HepG2 (cell line): ENCODE measurements around the gene GYS2. TPM values are rescaled to one million over a fixed set of nuclear protein-coding genes. Genes with fewer than 3 reads are reported as not detected.

Experiments used
- DMAP1 ChIP-seq: IDR thresholded peaks from 2 replicates; pipeline ENCODE4 v1.6.1; 2016
- ELF1 ChIP-seq: sonication (generic); formaldehyde crosslinking; IDR thresholded peaks from 2 replicates; pipeline ENCODE4 v1.4.0; 2020; ENCODE audit warnings: missing genetic modification reagents
- FOXO1 ChIP-seq: sonication (generic); formaldehyde crosslinking; IDR thresholded peaks from 2 replicates; pipeline ENCODE4 v1.4.0; 2020; ENCODE audit warnings: missing genetic modification reagents
- GATAD1 ChIP-seq: IDR thresholded peaks from 2 replicates; pipeline ENCODE4 v1.6.1; 2016; ENCODE audit warnings: missing genetic modification reagents, missing compliant biosample characterization
- MAFF ChIP-seq: IDR thresholded peaks from 2 replicates; pipeline ENCODE4 v1.6.1; 2011; ENCODE audit warnings: low read depth, low read length, improper control_type of control experiment
- MEIS2 ChIP-seq: sonication (generic); formaldehyde crosslinking; IDR thresholded peaks from 2 replicates; pipeline ENCODE4 v1.9.0; 2021; ENCODE audit warnings: mild to moderate bottlenecking, missing genetic modification reagents
- MXD4 ChIP-seq: IDR thresholded peaks from 2 replicates; pipeline ENCODE4 v1.6.1; 2016; ENCODE audit warnings: mild to moderate bottlenecking, missing biosample characterization, missing genetic modification reagents
- MYC ChIP-seq: sonication (generic); formaldehyde crosslinking; IDR thresholded peaks from 2 replicates; pipeline ENCODE4 v1.9.0; 2021; ENCODE audit warnings: missing genetic modification reagents, borderline replicate concordance
- NFRKB ChIP-seq: fragments of 450-650 bp; IDR thresholded peaks from 2 replicates; pipeline ENCODE4 v1.6.1; 2017
- NONO ChIP-seq, 2 experiments: fragments of 450-650 bp in 1 of 2; sonication (generic) in 1 of 2; formaldehyde crosslinking in 1 of 2; IDR thresholded peaks in 1 of 2; conservative IDR thresholded peaks in 1 of 2; 2 replicates each; pipeline versions ENCODE4 v1.6.1 to v1.8.0; 2017 to 2022; ENCODE audit warnings: mild to moderate bottlenecking in 1 of 2, missing genetic modification reagents in 1 of 2, moderate library complexity in 1 of 2
- RFX3 ChIP-seq: IDR thresholded peaks from 2 replicates; pipeline ENCODE4 v1.6.1; 2016; ENCODE audit warnings: missing biosample characterization, missing genetic modification reagents
- SMARCE1 ChIP-seq: fragments of 450-650 bp; IDR thresholded peaks from 2 replicates; pipeline ENCODE4 v1.6.1; 2017; ENCODE audit warnings: borderline replicate concordance
- SP1 ChIP-seq, 2 experiments: fragments of 450-650 bp in 1 of 2; sonication (generic) in 1 of 2; formaldehyde crosslinking in 1 of 2; IDR thresholded peaks; 2 replicates each; pipeline versions ENCODE4 v1.4.0 to v1.6.1; 2016 to 2020; ENCODE audit warnings: missing genetic modification reagents in 1 of 2
- SRSF1 ChIP-seq: fragments of 200-400 bp; formaldehyde crosslinking; optimal IDR thresholded peaks from 2 replicates; pipeline ENCODE3; 2017; ENCODE audit warnings: mild to moderate bottlenecking, low read depth, low read length, moderate library complexity
- ZFP37 ChIP-seq: sonication (generic); formaldehyde crosslinking; IDR thresholded peaks from 2 replicates; pipeline ENCODE4 v1.4.0; 2020; ENCODE audit warnings: missing genetic modification reagents, borderline replicate concordance
- ZNF670 ChIP-seq: sonication (generic); formaldehyde crosslinking; IDR thresholded peaks from 2 replicates; pipeline ENCODE4 v1.8.0; 2022; ENCODE audit warnings: mild to moderate bottlenecking, missing genetic modification reagents, borderline replicate concordance
- ZNF747 ChIP-seq: sonication (generic); formaldehyde crosslinking; IDR thresholded peaks from 2 replicates; pipeline ENCODE4 v1.8.1; 2023; ENCODE audit warnings: missing genetic modification reagents, mild to moderate bottlenecking, borderline replicate concordance
- polyA plus RNA-seq, 8 experiments: library from polyadenylated mRNA; depleted of rRNA in 3 of 8; stranded (reverse) in 7 of 8; unstranded in 1 of 8; fragments of >200 nt; fragmentation: Illumina TruSeq in 4 of 8; extraction: Trizol in 4 of 8; gene quantifications; 2 replicates each; pipeline versions ENCODE4 v1.2.1 to v1.2.3, GENCODE V29; 2011 to 2016; ENCODE audit warnings: low read depth in 4 of 8, missing spikeins in 1 of 8, mixed read lengths in 1 of 8; ENCODE audit not compliant: insufficient read depth in 1 of 8
- total RNA-seq, 5 experiments: library from RNA; depleted of rRNA; stranded (reverse); fragments of >200 nt; fragmentation: Illumina TruSeq; extraction: Trizol; gene quantifications; 2 replicates each; pipeline ENCODE4 v1.2.3, GENCODE V29; 2016; ENCODE audit warnings: low read depth in 1 of 5
- TF ChIP-seq, protein P1 (sequence below): sonication (generic); formaldehyde crosslinking; IDR thresholded peaks from 2 replicates; pipeline ENCODE4 v1.8.0; 2022; ENCODE audit warnings: mild to moderate bottlenecking, missing genetic modification reagents, moderate library complexity
- TF ChIP-seq, protein P2 (sequence below): IDR thresholded peaks from 2 replicates; pipeline ENCODE4 v1.6.1; 2016; ENCODE audit warnings: low read depth, borderline replicate concordance
- TF ChIP-seq, protein P3 (sequence below): sonication (generic); formaldehyde crosslinking; IDR thresholded peaks from 2 replicates; pipeline ENCODE4 v1.4.0; 2020; ENCODE audit warnings: missing genetic modification reagents
- TF ChIP-seq, protein P4 (sequence below): sonication (generic); formaldehyde crosslinking; IDR thresholded peaks from 2 replicates; pipeline ENCODE4 v1.8.1; 2022; ENCODE audit warnings: mild to moderate bottlenecking, missing genetic modification reagents
- TF ChIP-seq, protein P5 (sequence below): sonication (generic); formaldehyde crosslinking; IDR thresholded peaks from 2 replicates; pipeline ENCODE4 v1.4.0; 2020; ENCODE audit warnings: missing genetic modification reagents
- TF ChIP-seq, protein P6 (sequence below): sonication (generic); formaldehyde crosslinking; IDR thresholded peaks from 2 replicates; pipeline ENCODE4 v1.4.0; 2020; ENCODE audit warnings: mild to moderate bottlenecking, missing genetic modification reagents

GYS2 gene
- total and polyA plus RNA-seq, 2 of the 13 experiments (the other 11 are each of a cell fraction or from before 2014, with no cell fraction given) = not detected

DNA sequence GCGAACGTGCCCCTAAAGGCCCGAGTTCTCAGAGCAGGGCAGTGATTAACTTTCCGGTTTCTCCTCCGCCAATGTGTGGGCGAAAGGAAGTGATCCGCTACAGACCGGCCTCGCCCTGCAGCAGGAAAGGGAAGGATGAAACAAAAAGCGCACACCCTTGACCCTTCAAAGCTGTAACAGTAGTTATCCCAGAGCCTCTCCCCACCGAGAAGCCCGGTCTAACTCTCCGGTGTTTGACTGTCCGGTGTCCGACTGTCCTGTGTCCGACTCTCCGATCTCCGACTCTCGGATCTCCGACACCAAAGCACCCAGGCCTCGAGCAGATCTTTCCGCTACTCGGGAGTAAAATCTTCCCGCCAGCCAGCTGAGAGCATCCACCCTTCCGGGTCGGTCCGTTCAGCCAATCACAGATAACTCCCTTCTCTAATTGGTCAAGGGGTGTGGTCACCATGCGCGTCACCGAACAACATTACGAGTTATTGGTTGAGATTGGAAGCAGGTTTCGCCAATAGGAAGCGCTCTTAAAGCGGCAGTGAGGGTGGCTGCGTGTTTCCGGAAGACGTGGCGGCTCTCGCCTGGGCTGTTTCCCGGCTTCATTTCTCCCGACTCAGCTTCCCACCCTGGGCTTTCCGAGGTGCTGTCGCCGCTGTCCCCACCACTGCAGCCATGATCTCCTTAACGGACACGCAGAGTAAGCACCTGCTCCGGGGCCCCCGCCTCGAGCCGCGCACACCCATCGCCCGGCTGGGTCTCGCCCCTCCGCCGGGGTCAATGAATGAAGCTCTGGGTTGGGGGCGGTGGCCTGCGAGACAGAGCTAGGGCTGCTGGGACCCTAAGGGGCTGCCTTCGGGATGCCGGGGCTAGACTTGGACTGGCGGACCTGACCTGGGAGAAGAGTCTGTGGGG is 103.1 kb downstream of the GYS2 start, which contains the start of the genes GOLT1B and RECQL (continued):
- TF ChIP-seq ELF1 (CRISPR knock-in tag) = peak; percentile 98
- peak; percentile 92 for TF ChIP-seq GATAD1 (CRISPR knock-in tag)
- TF ChIP-seq SRSF1 = peak; percentile 43
- no peak for TF ChIP-seq RFX3 (CRISPR knock-in tag)
- no peak for TF ChIP-seq NONO (IDR thresholded peaks at IDR 0.05)
- peak; percentile 60; the same call in 1 of the 2 replicates for TF ChIP-seq NONO (CRISPR knock-in tag; conservative IDR thresholded peaks at IDR 0.05)
- no peak for TF ChIP-seq SP1 (IDR thresholded peaks at IDR 0.05)
- peak; percentile 85 for TF ChIP-seq SP1 (CRISPR knock-in tag; IDR thresholded peaks at IDR 0.05)
- TF ChIP-seq, protein P1, sequence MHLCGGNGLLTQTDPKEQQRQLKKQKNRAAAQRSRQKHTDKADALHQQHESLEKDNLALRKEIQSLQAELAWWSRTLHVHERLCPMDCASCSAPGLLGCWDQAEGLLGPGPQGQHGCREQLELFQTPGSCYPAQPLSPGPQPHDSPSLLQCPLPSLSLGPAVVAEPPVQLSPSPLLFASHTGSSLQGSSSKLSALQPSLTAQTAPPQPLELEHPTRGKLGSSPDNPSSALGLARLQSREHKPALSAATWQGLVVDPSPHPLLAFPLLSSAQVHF (CRISPR knock-in tag) = no peak
- TF ChIP-seq FOXO1 (CRISPR knock-in tag) = peak; percentile 20
- peak; percentile 83 for TF ChIP-seq MXD4 (CRISPR knock-in tag)
- TF ChIP-seq ZNF670 (CRISPR knock-in tag) = peak; percentile 64; the same call in 1 of the 2 replicates
- no peak for TF ChIP-seq SMARCE1
- TF ChIP-seq MEIS2 = no peak
- peak; percentile 79 for TF ChIP-seq MYC (CRISPR knock-in tag)
- TF ChIP-seq, protein P2, sequence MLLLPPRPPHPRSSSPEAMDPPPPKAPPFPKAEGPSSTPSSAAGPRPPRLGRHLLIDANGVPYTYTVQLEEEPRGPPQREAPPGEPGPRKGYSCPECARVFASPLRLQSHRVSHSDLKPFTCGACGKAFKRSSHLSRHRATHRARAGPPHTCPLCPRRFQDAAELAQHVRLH (CRISPR knock-in tag) = peak; percentile 44; the same call in 1 of the 2 replicates
- TF ChIP-seq, protein P3, sequence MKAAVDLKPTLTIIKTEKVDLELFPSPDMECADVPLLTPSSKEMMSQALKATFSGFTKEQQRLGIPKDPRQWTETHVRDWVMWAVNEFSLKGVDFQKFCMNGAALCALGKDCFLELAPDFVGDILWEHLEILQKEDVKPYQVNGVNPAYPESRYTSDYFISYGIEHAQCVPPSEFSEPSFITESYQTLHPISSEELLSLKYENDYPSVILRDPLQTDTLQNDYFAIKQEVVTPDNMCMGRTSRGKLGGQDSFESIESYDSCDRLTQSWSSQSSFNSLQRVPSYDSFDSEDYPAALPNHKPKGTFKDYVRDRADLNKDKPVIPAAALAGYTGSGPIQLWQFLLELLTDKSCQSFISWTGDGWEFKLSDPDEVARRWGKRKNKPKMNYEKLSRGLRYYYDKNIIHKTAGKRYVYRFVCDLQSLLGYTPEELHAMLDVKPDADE (CRISPR knock-in tag) = 0 out of 2 replicates have a peak, but pooled peaks have one; percentile 81
- TF ChIP-seq NFRKB = no peak
- TF ChIP-seq MAFF = 0 out of 2 replicates have a peak, but pooled peaks have one; percentile 9
- peak; percentile 95 for TF ChIP-seq DMAP1 (CRISPR knock-in tag)
- TF ChIP-seq, protein P4, sequence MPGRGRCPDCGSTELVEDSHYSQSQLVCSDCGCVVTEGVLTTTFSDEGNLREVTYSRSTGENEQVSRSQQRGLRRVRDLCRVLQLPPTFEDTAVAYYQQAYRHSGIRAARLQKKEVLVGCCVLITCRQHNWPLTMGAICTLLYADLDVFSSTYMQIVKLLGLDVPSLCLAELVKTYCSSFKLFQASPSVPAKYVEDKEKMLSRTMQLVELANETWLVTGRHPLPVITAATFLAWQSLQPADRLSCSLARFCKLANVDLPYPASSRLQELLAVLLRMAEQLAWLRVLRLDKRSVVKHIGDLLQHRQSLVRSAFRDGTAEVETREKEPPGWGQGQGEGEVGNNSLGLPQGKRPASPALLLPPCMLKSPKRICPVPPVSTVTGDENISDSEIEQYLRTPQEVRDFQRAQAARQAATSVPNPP = peak; percentile 47; the same call in 1 of the 2 replicates
- TF ChIP-seq, protein P5, sequence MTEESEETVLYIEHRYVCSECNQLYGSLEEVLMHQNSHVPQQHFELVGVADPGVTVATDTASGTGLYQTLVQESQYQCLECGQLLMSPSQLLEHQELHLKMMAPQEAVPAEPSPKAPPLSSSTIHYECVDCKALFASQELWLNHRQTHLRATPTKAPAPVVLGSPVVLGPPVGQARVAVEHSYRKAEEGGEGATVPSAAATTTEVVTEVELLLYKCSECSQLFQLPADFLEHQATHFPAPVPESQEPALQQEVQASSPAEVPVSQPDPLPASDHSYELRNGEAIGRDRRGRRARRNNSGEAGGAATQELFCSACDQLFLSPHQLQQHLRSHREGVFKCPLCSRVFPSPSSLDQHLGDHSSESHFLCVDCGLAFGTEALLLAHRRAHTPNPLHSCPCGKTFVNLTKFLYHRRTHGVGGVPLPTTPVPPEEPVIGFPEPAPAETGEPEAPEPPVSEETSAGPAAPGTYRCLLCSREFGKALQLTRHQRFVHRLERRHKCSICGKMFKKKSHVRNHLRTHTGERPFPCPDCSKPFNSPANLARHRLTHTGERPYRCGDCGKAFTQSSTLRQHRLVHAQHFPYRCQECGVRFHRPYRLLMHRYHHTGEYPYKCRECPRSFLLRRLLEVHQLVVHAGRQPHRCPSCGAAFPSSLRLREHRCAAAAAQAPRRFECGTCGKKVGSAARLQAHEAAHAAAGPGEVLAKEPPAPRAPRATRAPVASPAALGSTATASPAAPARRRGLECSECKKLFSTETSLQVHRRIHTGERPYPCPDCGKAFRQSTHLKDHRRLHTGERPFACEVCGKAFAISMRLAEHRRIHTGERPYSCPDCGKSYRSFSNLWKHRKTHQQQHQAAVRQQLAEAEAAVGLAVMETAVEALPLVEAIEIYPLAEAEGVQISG (CRISPR knock-in tag) = peak; percentile 45; the same call in 1 of the 2 replicates
- TF ChIP-seq, protein P6, sequence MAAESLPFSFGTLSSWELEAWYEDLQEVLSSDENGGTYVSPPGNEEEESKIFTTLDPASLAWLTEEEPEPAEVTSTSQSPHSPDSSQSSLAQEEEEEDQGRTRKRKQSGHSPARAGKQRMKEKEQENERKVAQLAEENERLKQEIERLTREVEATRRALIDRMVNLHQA (CRISPR knock-in tag) = no peak
- 0 out of 2 replicates have a peak, but pooled peaks have one; percentile 75 for TF ChIP-seq ZNF747 (CRISPR knock-in tag)
- no peak for TF ChIP-seq ZFP37 (CRISPR knock-in tag)
